ENCODE results near the gene SLFN12L. TPM values are rescaled to one million over a fixed set of nuclear protein-coding genes. Genes with fewer than 3 reads are reported as not detected.

Gene SLFN12L
- total RNA-seq, 1 experiment from 2014 or later: not detected

- no peak overlapping the region for H3K27ac ChIP-seq (ENCODE audit: insufficient read length, low read depth, low read length)
- H2BK120ac ChIP-seq (ENCODE audit: low read depth, low read length, poor library complexity, severe bottlenecking): no peak overlapping the region
- H3K27me3 Mint-ChIP-seq (ENCODE audit: low read depth): peaks cover 97% of the 10 kb centered on the region
- H3K14ac ChIP-seq (ENCODE audit: insufficient read depth, low read length): no peak overlapping the region
- H3K56ac ChIP-seq (ENCODE audit: insufficient read length, low read depth, low read length): no peak overlapping the region
- H3K4me1 ChIP-seq (ENCODE audit: insufficient read depth, low read length): no peaks in the 10 kb centered on the region; the same call in 1 of the 2 replicates
- H4K5ac ChIP-seq (ENCODE audit: insufficient read length, low read depth, low read length): no peak overlapping the region
- no peak overlapping the region for H3K23ac ChIP-seq (ENCODE audit: insufficient read length, low read depth, low read length)
- no peaks in the 10 kb centered on the region for H3K79me1 ChIP-seq (ENCODE audit: insufficient read depth, low read depth, low read length, poor library complexity, severe bottlenecking)
- H3T11ph ChIP-seq (ENCODE audit: low read length): no peak overlapping the region
- H3K9ac ChIP-seq (ENCODE audit: extremely low read depth, insufficient read length, low read length): no peak overlapping the region
- no peak for DNase-seq
- H2BK12ac ChIP-seq (ENCODE audit: insufficient read length, low read depth, low read length): no peak overlapping the region
- H3K36me3 Mint-ChIP-seq (ENCODE audit: insufficient read depth in 1 of 3, low read depth in 3 of 3): no peaks in the 10 kb centered on the region; a peak in 1 of 7 replicates
- H3K4me2 ChIP-seq (ENCODE audit: insufficient read depth, insufficient read length, low read length): no peak overlapping the region
- no peaks in the 10 kb centered on the region for H3K79me2 ChIP-seq (ENCODE audit: insufficient read depth, low read length)
- peaks cover 88% of the 10 kb centered on the region for H3K27me3 ChIP-seq (ENCODE audit: insufficient read depth, low read length)
- TF ChIP-seq CTCF (conservative IDR thresholded peaks at IDR 0.05): no peak
- H3K27ac Mint-ChIP-seq: no peak overlapping the region
- no peak overlapping the region for H4K8ac ChIP-seq (replicated peaks; ENCODE audit: insufficient read length, low read depth, low read length)
- H2BK20ac ChIP-seq (ENCODE audit: low read depth, low read length, poor library complexity, severe bottlenecking): no peak overlapping the region
- no peak overlapping the region for H2BK15ac ChIP-seq (ENCODE audit: low read depth, low read length)
- peaks cover 15% of the 10 kb centered on the region for H3K23me2 ChIP-seq (ENCODE audit: insufficient read length, low read depth, low read length, poor library complexity, severe bottlenecking)
- no peak overlapping the region for H2AFZ ChIP-seq (ENCODE audit: low read length)
- H3K4me1 Mint-ChIP-seq: peaks cover 30 to 51% of the 10 kb centered on the region in 2 experiments
- no peak overlapping the region for H2BK5ac ChIP-seq (ENCODE audit: insufficient read length, low read length)
- no peak overlapping the region for H3K4me3 Mint-ChIP-seq
- H4K91ac ChIP-seq (ENCODE audit: insufficient read length, low read depth, low read length): no peak overlapping the region
- H3K4ac ChIP-seq (ENCODE audit: low read depth, low read length): no peak overlapping the region
- no peak overlapping the region for H3K18ac ChIP-seq (ENCODE audit: insufficient read length, low read depth, low read length)
- H2AK5ac ChIP-seq (ENCODE audit: insufficient read length, low read length): no peak overlapping the region
- peaks cover 5% of the 10 kb centered on the region for H4K20me1 ChIP-seq (ENCODE audit: control insufficient read depth, insufficient read depth, insufficient read length)
- H3K9me3 Mint-ChIP-seq: peaks cover 0 to 6% of the 10 kb centered on the region in 2 experiments; a peak in 3 of 5 replicates
- H3K9me3 ChIP-seq (ENCODE audit: control insufficient read depth, low read depth, low read length): no peaks in the 10 kb centered on the region
- no CpG with 5 or more reads among the region's 3 CpGs for WGBS (ENCODE audit: extremely low coverage, insufficient read length, low lambda C conversion rate)
These were observed 46.1 kb downstream of the SLFN12L start for GRCh38 chr17:35491417-35491816.
